Measurements from ENCODE around the gene DYNLL2. TPM values are rescaled to one million over a fixed set of nuclear protein-coding genes. Genes with fewer than 3 reads are reported as not detected.

The DYNLL2 gene
- total RNA-seq, 2 donors from 2014 or later: 34.3 to 41.2 TPM

DNA sequence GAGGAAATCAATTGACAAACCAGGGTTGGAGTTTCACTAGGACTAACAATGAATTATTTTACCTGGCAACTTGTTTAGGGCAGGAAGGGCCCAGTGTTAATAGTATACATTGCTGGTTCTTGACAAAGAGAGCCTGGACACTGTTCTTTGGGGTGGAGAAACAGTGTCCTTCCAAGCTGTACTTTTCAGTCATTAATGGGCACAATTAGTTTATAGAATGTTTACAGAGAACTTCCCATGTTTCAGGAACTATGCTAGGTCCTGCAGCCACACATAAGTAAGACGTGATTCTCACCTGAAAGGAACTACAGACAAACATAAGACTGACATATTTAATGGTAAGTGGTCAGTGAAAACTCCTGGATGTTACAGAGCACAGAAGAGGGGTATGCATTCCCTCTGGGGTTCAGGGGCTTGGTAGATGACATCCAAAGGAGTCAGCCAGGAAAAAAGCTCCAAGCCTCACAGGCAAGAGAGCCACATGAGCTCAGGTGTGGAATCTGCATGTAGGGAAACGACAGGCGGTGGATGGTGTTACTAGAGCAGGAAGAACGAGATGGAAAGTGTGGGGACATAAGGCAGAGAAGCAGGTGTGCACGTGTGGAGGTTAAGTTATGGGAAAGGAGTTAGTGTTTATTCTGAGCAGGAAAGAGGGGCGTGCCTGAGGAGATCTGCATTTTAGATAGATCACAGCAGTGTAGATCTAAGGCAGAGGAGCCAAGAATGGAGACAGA is 3.8 kb upstream of the DYNLL2 start:
- DNase-seq: no peak
- H3K36me3 ChIP-seq: no peaks in the 10 kb centered on the region
- H3K27me3 ChIP-seq: no peaks in the 10 kb centered on the region

DNA sequence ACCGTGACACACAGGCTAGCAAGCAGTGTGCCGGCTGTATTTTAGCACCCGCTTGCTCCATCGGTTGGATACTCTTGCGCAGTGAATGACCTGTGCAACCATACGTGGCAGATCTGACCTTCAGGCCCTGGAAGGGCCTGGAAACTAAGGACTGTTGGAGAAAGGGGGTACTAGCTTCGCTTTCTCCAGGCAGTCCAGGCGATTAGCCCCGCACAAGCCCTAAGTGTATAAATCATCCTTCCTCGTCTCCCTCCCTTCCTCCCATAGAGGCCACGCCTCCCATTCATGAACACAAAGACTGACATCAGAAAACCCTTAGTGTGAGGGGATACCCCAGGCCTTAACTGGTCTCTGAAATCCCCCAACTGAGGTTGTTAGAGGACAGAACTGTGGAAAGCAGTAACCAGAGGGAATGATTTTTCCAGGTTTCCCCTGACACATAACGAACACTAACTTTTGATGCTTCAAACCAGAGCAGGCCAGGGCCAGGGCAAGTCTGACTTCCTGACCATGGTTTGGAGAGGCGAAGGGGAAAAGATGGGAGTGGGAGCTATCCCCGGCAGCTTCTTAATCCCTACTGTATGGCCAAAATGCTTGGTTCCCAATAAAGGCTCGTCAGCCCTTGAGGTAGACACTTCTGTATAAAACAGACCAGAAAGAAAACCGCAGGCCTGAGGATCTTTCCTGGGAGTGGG is 1.4 kb upstream of the DYNLL2 start:
- H3K4me3 ChIP-seq: no peak overlapping the region
- no peaks in the 10 kb centered on the region for H3K27me3 ChIP-seq
- no peak overlapping the region for H3K27ac ChIP-seq
- no peaks in the 10 kb centered on the region for H3K36me3 ChIP-seq
- DNase-seq: no peak
- H3K4me1 ChIP-seq: peaks cover 8% of the 10 kb centered on the region
- no peaks in the 10 kb centered on the region for H3K9me3 ChIP-seq
- no peak overlapping the region for H3K9ac ChIP-seq (ENCODE audit: low read depth in 2 of 2, low read length in 2 of 2)
- intact Hi-C loops (cut with DNase I): no loop called here
- TF ChIP-seq, protein P1, sequence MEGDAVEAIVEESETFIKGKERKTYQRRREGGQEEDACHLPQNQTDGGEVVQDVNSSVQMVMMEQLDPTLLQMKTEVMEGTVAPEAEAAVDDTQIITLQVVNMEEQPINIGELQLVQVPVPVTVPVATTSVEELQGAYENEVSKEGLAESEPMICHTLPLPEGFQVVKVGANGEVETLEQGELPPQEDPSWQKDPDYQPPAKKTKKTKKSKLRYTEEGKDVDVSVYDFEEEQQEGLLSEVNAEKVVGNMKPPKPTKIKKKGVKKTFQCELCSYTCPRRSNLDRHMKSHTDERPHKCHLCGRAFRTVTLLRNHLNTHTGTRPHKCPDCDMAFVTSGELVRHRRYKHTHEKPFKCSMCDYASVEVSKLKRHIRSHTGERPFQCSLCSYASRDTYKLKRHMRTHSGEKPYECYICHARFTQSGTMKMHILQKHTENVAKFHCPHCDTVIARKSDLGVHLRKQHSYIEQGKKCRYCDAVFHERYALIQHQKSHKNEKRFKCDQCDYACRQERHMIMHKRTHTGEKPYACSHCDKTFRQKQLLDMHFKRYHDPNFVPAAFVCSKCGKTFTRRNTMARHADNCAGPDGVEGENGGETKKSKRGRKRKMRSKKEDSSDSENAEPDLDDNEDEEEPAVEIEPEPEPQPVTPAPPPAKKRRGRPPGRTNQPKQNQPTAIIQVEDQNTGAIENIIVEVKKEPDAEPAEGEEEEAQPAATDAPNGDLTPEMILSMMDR (IDR thresholded peaks at IDR 0.05): no peak

More for the DNA sequence above, 3.8 kb upstream of the DYNLL2 start:
- TF ChIP-seq, protein P1 (IDR thresholded peaks at IDR 0.05): no peak
- Histone ChIP-seq H3K9me3 (no peaks in the 10 kb centered on the region), H3K9ac (ENCODE audit: low read depth in 2 of 2, low read length in 2 of 2) (no peak overlapping the region), H3K27ac (no peak overlapping the region), H3K4me3 (no peak overlapping the region), H3K4me1 (no peaks in the 10 kb centered on the region)
- intact Hi-C loops (cut with DNase I): no loop called here

DNA sequence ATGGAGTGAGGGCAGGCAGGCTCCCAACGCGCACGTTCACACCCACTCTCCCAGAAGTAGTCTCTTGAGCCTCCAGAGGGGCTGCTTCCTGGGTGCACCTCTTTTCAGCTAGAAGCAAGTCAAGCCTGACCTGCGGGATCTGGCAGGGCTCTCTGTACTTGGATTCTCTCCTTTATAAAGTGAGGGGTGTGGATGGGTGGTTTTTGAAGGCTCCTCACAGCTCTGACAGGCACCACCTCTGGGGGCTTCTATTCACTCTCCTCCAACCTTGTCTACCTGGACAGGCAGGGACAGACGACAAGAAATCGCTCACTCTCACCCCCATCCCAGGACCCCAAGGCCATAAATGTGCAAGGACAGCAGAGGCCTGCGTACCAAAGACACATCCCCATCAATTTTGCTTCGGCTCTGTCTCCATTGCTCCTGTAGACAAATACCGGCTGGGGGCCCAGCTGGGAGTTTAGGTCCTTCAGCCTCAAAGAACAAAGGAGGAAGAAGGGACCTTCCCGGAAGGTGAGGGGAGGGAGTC is 814 bp upstream of the DYNLL2 start:
- H3K27me3 ChIP-seq: no peaks in the 10 kb centered on the region
- H3K27ac ChIP-seq: no peak overlapping the region
- no peaks in the 10 kb centered on the region for H3K36me3 ChIP-seq
- H3K4me1 ChIP-seq: peaks cover 8% of the 10 kb centered on the region
- H3K9ac ChIP-seq (ENCODE audit: low read depth in 2 of 2, low read length in 2 of 2): peak overlapping the region; percentile 19 to 73
- no peaks in the 10 kb centered on the region for H3K9me3 ChIP-seq
- peak overlapping the region; percentile 30 for H3K4me3 ChIP-seq
- DNase-seq: no peak
- TF ChIP-seq, protein P1 (IDR thresholded peaks at IDR 0.05): no peak
- intact Hi-C loops (cut with DNase I): no loop called here

DNA sequence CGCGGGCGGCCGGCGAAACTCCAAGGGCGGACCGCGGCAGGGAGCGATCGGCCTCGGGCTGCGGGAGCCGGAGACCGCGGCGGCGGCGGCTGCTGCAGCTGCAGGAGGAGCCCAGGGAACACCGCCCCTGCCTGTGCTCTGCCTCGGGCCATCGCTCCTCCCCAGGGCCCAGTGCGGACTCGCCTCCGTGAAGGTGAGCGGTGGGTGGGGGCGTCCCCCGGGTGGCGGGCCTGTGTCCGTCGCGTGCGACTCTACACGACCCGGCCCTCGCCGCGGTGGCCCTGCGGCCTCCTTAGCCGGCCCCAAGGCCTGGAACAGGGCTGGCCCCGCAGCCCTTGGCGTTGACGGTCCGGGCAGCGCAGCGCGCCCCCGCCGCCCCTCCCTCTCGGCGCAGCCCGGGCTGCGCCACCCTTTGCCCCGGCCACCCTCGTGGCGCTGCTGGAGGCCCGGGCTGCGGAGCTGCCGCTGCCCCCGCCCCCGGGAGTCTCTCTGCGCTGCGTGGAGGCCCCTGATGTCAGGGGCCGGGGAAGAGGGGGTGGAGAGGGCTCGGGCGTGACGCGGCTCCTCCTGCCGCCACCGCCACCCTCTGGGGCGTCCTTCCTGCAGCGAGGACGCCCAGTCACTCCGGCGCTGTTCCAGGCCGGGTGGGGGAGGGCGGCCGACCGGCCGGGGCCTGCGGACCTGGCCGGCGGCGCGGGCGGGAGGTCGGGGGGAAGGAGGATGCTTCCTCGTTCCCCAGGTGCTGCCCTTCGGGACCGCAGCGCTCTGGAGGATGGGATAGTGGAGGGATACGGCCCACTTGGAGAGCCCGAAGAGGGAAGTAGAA is 485 bp downstream of the DYNLL2 start:
- Histone ChIP-seq H3K27me3 (no peaks in the 10 kb centered on the region), H3K27ac (peak overlapping the region; percentile 96), H3K36me3 (no peaks in the 10 kb centered on the region), H3K4me3 (peak overlapping the region; percentile 97), H3K9me3 (no peaks in the 10 kb centered on the region), H3K9ac (ENCODE audit: low read depth in 2 of 2, low read length in 2 of 2) (peak overlapping the region; percentile 81 to 99), H3K4me1 (peaks cover 8% of the 10 kb centered on the region)
- TF ChIP-seq, protein P1 (IDR thresholded peaks at IDR 0.05): no peak
- DNase-seq: peak; percentile 53
- intact Hi-C loops (cut with DNase I): loop anchor here (2.0 kb wide), 1 partner anchor 79 kb away; no protein-coding TSS in a partner anchor
